GM23338 (cell line): ENCODE data around the gene SYT9. TPM values are rescaled to one million over a fixed set of nuclear protein-coding genes. Genes with fewer than 3 reads are reported as not detected.

ENCODE experiments used
- ATAC-seq: fragments of 200-7000 bp; cut with Tn5 transposase; 3 replicates; pipeline ENCODE4 v1.9.1; 2020
- DNase-seq: peaks from one replicate; pipeline ENCODE4 v3.0.0-alpha.2; 2015; ENCODE audit warnings: low spot score
- H2AFZ ChIP-seq: fragments of 200-600 bp; sonication (generic); 2 replicates; pipeline ENCODE4 v1.8.0; 2016; ENCODE audit warnings: antibody characterized with exemption, mild to moderate bottlenecking, moderate library complexity
- H3F3A ChIP-seq: fragments of 200-600 bp; sonication (generic); replicated peaks from 2 replicates; pipeline ENCODE4 v1.8.0; 2017; ENCODE audit warnings: antibody characterized with exemption, mixed run types, low read depth
- H3K27ac ChIP-seq: fragments of 200-600 bp; sonication (generic); 2 replicates; pipeline ENCODE4 v1.6.1; 2016; ENCODE audit warnings: low read depth
- H3K27me3 ChIP-seq: fragments of 200-600 bp; sonication (generic); 2 replicates; pipeline ENCODE4 v1.8.0; 2016; ENCODE audit warnings: mild to moderate bottlenecking, mixed run types, moderate library complexity; ENCODE audit not compliant: insufficient read depth
- H3K36me3 ChIP-seq: fragments of 200-600 bp; sonication (generic); 2 replicates; pipeline ENCODE4 v1.8.0; 2016; ENCODE audit warnings: mild to moderate bottlenecking; ENCODE audit not compliant: insufficient read depth
- H3K4me1 ChIP-seq: fragments of 200-600 bp; sonication (generic); 2 replicates; pipeline ENCODE4 v1.8.0; 2016; ENCODE audit warnings: mild to moderate bottlenecking, moderate library complexity; ENCODE audit not compliant: insufficient read depth
- H3K4me2 ChIP-seq: fragments of 200-600 bp; sonication (generic); 2 replicates; pipeline ENCODE4 v1.7.1; 2017; ENCODE audit warnings: mixed run types
- H3K4me3 ChIP-seq: fragments of 200-600 bp; sonication (generic); 2 replicates; pipeline ENCODE4 v1.6.1; 2016; ENCODE audit warnings: mixed run types
- H3K79me2 ChIP-seq: fragments of 200-600 bp; sonication (generic); replicated peaks from 2 replicates; pipeline ENCODE4 v1.8.0; 2017; ENCODE audit warnings: mild to moderate bottlenecking; ENCODE audit not compliant: insufficient read depth
- H3K9me2 ChIP-seq: fragments of 200-600 bp; sonication (generic); 2 replicates; pipeline ENCODE4 v1.8.0; 2017; ENCODE audit not compliant: insufficient read depth
- H4K20me1 ChIP-seq: fragments of 200-600 bp; sonication (generic); replicated peaks from 2 replicates; pipeline ENCODE4 v1.8.0; 2017; ENCODE audit warnings: mild to moderate bottlenecking; ENCODE audit not compliant: insufficient read depth
- H3K27ac Mint-ChIP-seq: 2 replicates; pipeline ENCODE4 v1.8.0; 2020; ENCODE audit warnings: inconsistent platforms, mild to moderate bottlenecking, moderate library complexity, mixed read lengths
- H3K27me3 Mint-ChIP-seq: 3 replicates; pipeline ENCODE4 v1.8.0; 2022; ENCODE audit warnings: low read depth, mild to moderate bottlenecking, moderate library complexity, mixed read lengths, inconsistent platforms; ENCODE audit not compliant: insufficient read depth, poor library complexity
- H3K36me3 Mint-ChIP-seq: 3 replicates; pipeline ENCODE4 v1.8.0; 2021; ENCODE audit warnings: low read depth, mild to moderate bottlenecking, inconsistent platforms, moderate library complexity, mixed read lengths
- H3K4me1 Mint-ChIP-seq: 3 replicates; pipeline ENCODE4 v1.8.0; 2020; ENCODE audit warnings: mild to moderate bottlenecking, inconsistent platforms, mixed read lengths
- H3K4me3 Mint-ChIP-seq: 3 replicates; pipeline ENCODE4 v1.8.0; 2021; ENCODE audit warnings: moderate library complexity, mild to moderate bottlenecking, inconsistent platforms, mixed read lengths
- H3K9me3 Mint-ChIP-seq: 3 replicates; pipeline ENCODE4 v1.8.0; 2020; ENCODE audit warnings: moderate library complexity, mild to moderate bottlenecking, inconsistent platforms, mixed read lengths
- CREB1 ChIP-seq: fragments of 250-450 bp; sonication (Bioruptor Pico); IDR thresholded peaks from 2 replicates; pipeline ENCODE4 v1.5.0; 2020; ENCODE audit warnings: low read depth, mild to moderate bottlenecking, moderate library complexity
- EZH2 ChIP-seq: fragments of 200-600 bp; sonication (generic); IDR thresholded peaks from one replicate; pipeline ENCODE4 v1.8.0; 2017; ENCODE audit warnings: antibody characterized with exemption, mild to moderate bottlenecking, low read depth; ENCODE audit not compliant: unreplicated experiment
- EZH2phosphoT487 ChIP-seq: fragments of 200-600 bp; sonication (generic); IDR thresholded peaks from one replicate; pipeline ENCODE4 v1.8.1; 2018; ENCODE audit warnings: antibody characterized with exemption; ENCODE audit not compliant: unreplicated experiment
- JUNB ChIP-seq: IDR thresholded peaks from one replicate; pipeline ENCODE4 v1.6.1; 2016; ENCODE audit warnings: antibody characterized with exemption; ENCODE audit not compliant: unreplicated experiment
- NANOG ChIP-seq: IDR thresholded peaks from 2 replicates; pipeline ENCODE4 v1.6.1; 2016; ENCODE audit warnings: antibody characterized with exemption, borderline replicate concordance
- POLR2AphosphoS5 ChIP-seq: IDR thresholded peaks from 2 replicates; pipeline ENCODE4 v1.6.1; 2016; ENCODE audit warnings: antibody characterized with exemption, low read depth
- STAT1 ChIP-seq: IDR thresholded peaks from one replicate; pipeline ENCODE4 v1.6.1; 2016; ENCODE audit warnings: antibody characterized with exemption; ENCODE audit not compliant: unreplicated experiment
- ZNF114 ChIP-seq: fragments of 250-450 bp; sonication (Bioruptor Pico); IDR thresholded peaks from 2 replicates; pipeline ENCODE4 v1.5.0; 2020; ENCODE audit warnings: mild to moderate bottlenecking, moderate library complexity
- ZNF331 ChIP-seq: fragments of 250-450 bp; sonication (Bioruptor Pico); IDR thresholded peaks from 2 replicates; pipeline ENCODE4 v1.5.0; 2020; ENCODE audit warnings: low read depth, mild to moderate bottlenecking, moderate library complexity
- polyA plus RNA-seq: library from polyadenylated mRNA; unstranded; fragments of >200 nt; fragmentation: Nextera tagmentation; extraction: Ambion mirVana; gene quantifications from 2 replicates; pipeline ENCODE4 v1.2.1, GENCODE V29; 2016
- total RNA-seq: library from RNA; depleted of rRNA; stranded (reverse); fragments of >200 nt; shearing (Covaris generic); gene quantifications from 2 replicates; pipeline ENCODE4 v1.2.3, GENCODE V29; 2014
- TF ChIP-seq, protein P1 (sequence below): IDR thresholded peaks from 2 replicates; pipeline ENCODE4 v1.6.1; 2016; ENCODE audit warnings: antibody characterized with exemption
- TF ChIP-seq, protein P2 (sequence below), 2 experiments: fragments of 200-600 bp in 1 of 2; sonication (generic) in 1 of 2; conservative IDR thresholded peaks; 2 replicates each; pipeline versions ENCODE4 v1.5.1 to v1.6.1; 2016 to 2017; ENCODE audit warnings: antibody characterized with exemption in 2 of 2, low read depth in 2 of 2, mild to moderate bottlenecking in 2 of 2, moderate library complexity in 1 of 2
- TF ChIP-seq, protein P3 (sequence below): IDR thresholded peaks from one replicate; pipeline ENCODE4 v1.6.1; 2018; ENCODE audit warnings: antibody characterized with exemption; ENCODE audit not compliant: unreplicated experiment
- TF ChIP-seq, protein P4 (sequence below): fragments of 250-450 bp; sonication (Bioruptor Pico); IDR thresholded peaks from 2 replicates; pipeline ENCODE4 v1.5.0; 2020; ENCODE audit warnings: mild to moderate bottlenecking, moderate library complexity

The SYT9 gene
- total and polyA plus RNA-seq, 2 experiments from 2014 or later: 0.91 to 2.4 TPM

DNA sequence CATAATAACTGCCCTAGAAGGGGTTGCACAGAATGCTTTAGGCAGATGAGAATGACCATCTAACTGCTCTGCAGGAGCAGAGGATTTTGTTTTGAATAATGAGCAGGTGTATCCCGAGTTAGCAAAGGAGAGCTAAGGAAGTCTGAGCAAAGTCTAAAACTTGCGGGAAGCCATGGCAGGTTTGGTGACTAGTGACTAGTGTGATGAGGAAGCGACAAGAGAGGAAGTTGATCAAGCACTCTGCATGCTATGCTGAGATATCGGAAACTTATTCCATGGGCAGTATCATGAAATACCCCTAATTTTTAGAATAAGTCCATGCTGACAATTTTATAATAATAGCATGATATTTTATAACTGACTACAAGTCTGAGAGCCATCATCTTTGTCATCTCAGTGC lies 246.5 kb downstream of the SYT9 start:
- H3K27ac ChIP-seq: no peak overlapping the region
- H3K79me2 ChIP-seq: no peaks in the 10 kb centered on the region
- H3F3A ChIP-seq: no peaks in the 10 kb centered on the region
- H4K20me1 ChIP-seq: no peaks in the 10 kb centered on the region
- H3K4me2 ChIP-seq: no peak overlapping the region
- TF ChIP-seq, protein P1, sequence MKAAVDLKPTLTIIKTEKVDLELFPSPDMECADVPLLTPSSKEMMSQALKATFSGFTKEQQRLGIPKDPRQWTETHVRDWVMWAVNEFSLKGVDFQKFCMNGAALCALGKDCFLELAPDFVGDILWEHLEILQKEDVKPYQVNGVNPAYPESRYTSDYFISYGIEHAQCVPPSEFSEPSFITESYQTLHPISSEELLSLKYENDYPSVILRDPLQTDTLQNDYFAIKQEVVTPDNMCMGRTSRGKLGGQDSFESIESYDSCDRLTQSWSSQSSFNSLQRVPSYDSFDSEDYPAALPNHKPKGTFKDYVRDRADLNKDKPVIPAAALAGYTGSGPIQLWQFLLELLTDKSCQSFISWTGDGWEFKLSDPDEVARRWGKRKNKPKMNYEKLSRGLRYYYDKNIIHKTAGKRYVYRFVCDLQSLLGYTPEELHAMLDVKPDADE: no peak
- TF ChIP-seq EZH2 (no peak), POLR2AphosphoS5 (no peak), ZNF331 (no peak), ZNF114 (no peak), JUNB (no peak), STAT1 (no peak), CREB1 (no peak), NANOG (no peak), EZH2phosphoT487 (no peak)
- TF ChIP-seq, protein P2, sequence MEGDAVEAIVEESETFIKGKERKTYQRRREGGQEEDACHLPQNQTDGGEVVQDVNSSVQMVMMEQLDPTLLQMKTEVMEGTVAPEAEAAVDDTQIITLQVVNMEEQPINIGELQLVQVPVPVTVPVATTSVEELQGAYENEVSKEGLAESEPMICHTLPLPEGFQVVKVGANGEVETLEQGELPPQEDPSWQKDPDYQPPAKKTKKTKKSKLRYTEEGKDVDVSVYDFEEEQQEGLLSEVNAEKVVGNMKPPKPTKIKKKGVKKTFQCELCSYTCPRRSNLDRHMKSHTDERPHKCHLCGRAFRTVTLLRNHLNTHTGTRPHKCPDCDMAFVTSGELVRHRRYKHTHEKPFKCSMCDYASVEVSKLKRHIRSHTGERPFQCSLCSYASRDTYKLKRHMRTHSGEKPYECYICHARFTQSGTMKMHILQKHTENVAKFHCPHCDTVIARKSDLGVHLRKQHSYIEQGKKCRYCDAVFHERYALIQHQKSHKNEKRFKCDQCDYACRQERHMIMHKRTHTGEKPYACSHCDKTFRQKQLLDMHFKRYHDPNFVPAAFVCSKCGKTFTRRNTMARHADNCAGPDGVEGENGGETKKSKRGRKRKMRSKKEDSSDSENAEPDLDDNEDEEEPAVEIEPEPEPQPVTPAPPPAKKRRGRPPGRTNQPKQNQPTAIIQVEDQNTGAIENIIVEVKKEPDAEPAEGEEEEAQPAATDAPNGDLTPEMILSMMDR (conservative IDR thresholded peaks at IDR 0.05; ENCODE audit: low read depth in 2 of 2): no peak
- TF ChIP-seq, protein P3, sequence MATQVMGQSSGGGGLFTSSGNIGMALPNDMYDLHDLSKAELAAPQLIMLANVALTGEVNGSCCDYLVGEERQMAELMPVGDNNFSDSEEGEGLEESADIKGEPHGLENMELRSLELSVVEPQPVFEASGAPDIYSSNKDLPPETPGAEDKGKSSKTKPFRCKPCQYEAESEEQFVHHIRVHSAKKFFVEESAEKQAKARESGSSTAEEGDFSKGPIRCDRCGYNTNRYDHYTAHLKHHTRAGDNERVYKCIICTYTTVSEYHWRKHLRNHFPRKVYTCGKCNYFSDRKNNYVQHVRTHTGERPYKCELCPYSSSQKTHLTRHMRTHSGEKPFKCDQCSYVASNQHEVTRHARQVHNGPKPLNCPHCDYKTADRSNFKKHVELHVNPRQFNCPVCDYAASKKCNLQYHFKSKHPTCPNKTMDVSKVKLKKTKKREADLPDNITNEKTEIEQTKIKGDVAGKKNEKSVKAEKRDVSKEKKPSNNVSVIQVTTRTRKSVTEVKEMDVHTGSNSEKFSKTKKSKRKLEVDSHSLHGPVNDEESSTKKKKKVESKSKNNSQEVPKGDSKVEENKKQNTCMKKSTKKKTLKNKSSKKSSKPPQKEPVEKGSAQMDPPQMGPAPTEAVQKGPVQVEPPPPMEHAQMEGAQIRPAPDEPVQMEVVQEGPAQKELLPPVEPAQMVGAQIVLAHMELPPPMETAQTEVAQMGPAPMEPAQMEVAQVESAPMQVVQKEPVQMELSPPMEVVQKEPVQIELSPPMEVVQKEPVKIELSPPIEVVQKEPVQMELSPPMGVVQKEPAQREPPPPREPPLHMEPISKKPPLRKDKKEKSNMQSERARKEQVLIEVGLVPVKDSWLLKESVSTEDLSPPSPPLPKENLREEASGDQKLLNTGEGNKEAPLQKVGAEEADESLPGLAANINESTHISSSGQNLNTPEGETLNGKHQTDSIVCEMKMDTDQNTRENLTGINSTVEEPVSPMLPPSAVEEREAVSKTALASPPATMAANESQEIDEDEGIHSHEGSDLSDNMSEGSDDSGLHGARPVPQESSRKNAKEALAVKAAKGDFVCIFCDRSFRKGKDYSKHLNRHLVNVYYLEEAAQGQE: no peak
- TF ChIP-seq, protein P4, sequence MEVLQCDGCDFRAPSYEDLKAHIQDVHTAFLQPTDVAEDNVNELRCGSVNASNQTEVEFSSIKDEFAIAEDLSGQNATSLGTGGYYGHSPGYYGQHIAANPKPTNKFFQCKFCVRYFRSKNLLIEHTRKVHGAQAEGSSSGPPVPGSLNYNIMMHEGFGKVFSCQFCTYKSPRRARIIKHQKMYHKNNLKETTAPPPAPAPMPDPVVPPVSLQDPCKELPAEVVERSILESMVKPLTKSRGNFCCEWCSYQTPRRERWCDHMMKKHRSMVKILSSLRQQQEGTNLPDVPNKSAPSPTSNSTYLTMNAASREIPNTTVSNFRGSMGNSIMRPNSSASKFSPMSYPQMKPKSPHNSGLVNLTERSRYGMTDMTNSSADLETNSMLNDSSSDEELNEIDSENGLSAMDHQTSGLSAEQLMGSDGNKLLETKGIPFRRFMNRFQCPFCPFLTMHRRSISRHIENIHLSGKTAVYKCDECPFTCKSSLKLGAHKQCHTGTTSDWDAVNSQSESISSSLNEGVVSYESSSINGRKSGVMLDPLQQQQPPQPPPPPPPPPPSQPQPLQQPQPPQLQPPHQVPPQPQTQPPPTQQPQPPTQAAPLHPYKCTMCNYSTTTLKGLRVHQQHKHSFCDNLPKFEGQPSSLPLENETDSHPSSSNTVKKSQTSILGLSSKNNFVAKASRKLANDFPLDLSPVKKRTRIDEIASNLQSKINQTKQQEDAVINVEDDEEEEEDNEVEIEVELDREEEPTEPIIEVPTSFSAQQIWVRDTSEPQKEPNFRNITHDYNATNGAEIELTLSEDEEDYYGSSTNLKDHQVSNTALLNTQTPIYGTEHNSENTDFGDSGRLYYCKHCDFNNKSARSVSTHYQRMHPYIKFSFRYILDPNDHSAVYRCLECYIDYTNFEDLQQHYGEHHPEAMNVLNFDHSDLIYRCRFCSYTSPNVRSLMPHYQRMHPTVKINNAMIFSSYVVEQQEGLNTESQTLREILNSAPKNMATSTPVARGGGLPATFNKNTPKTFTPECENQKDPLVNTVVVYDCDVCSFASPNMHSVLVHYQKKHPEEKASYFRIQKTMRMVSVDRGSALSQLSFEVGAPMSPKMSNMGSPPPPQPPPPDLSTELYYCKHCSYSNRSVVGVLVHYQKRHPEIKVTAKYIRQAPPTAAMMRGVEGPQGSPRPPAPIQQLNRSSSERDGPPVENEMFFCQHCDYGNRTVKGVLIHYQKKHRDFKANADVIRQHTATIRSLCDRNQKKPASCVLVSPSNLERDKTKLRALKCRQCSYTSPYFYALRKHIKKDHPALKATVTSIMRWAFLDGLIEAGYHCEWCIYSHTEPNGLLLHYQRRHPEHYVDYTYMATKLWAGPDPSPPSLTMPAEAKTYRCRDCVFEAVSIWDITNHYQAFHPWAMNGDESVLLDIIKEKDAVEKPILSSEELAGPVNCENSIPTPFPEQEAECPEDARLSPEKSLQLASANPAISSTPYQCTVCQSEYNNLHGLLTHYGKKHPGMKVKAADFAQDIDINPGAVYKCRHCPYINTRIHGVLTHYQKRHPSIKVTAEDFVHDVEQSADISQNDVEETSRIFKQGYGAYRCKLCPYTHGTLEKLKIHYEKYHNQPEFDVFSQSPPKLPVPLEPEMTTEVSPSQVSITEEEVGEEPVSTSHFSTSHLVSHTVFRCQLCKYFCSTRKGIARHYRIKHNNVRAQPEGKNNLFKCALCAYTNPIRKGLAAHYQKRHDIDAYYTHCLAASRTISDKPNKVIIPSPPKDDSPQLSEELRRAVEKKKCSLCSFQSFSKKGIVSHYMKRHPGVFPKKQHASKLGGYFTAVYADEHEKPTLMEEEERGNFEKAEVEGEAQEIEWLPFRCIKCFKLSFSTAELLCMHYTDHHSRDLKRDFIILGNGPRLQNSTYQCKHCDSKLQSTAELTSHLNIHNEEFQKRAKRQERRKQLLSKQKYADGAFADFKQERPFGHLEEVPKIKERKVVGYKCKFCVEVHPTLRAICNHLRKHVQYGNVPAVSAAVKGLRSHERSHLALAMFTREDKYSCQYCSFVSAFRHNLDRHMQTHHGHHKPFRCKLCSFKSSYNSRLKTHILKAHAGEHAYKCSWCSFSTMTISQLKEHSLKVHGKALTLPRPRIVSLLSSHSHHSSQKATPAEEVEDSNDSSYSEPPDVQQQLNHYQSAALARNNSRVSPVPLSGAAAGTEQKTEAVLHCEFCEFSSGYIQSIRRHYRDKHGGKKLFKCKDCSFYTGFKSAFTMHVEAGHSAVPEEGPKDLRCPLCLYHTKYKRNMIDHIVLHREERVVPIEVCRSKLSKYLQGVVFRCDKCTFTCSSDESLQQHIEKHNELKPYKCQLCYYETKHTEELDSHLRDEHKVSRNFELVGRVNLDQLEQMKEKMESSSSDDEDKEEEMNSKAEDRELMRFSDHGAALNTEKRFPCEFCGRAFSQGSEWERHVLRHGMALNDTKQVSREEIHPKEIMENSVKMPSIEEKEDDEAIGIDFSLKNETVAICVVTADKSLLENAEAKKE (CRISPR knock-in tag): no peak
- Mint-ChIP-seq H3K9me3 (no peaks in the 10 kb centered on the region), H3K4me3 (no peak overlapping the region), H3K27ac (no peak overlapping the region), H3K27me3 (peaks cover 2% of the 10 kb centered on the region), H3K36me3 (no peaks in the 10 kb centered on the region), H3K4me1 (peaks cover 18% of the 10 kb centered on the region)
- H3K27me3 ChIP-seq: no peaks in the 10 kb centered on the region
- H3K36me3 ChIP-seq: no peaks in the 10 kb centered on the region
- ATAC-seq (no peak), DNase-seq (no peak)
- no peak overlapping the region for H3K4me3 ChIP-seq
- H3K9me2 ChIP-seq: no peaks in the 10 kb centered on the region
- H3K4me1 ChIP-seq: peaks cover 11% of the 10 kb centered on the region
- H2AFZ ChIP-seq: no peak overlapping the region
